GM12801 (cell line): ENCODE data around the gene GRIA1.

Experiments
- TF ChIP-seq, protein P1 (sequence below): IDR thresholded peaks from one replicate; pipeline ENCODE4 v1.5.1; 2011; ENCODE audit warnings: control low read depth; ENCODE audit not compliant: insufficient read length; ENCODE audit errors: extremely low read depth

The GRIA1 gene

GRCh38 chr5:153748823-153749222 is 258.4 kb downstream of the GRIA1 start:
- TF ChIP-seq, protein P1, sequence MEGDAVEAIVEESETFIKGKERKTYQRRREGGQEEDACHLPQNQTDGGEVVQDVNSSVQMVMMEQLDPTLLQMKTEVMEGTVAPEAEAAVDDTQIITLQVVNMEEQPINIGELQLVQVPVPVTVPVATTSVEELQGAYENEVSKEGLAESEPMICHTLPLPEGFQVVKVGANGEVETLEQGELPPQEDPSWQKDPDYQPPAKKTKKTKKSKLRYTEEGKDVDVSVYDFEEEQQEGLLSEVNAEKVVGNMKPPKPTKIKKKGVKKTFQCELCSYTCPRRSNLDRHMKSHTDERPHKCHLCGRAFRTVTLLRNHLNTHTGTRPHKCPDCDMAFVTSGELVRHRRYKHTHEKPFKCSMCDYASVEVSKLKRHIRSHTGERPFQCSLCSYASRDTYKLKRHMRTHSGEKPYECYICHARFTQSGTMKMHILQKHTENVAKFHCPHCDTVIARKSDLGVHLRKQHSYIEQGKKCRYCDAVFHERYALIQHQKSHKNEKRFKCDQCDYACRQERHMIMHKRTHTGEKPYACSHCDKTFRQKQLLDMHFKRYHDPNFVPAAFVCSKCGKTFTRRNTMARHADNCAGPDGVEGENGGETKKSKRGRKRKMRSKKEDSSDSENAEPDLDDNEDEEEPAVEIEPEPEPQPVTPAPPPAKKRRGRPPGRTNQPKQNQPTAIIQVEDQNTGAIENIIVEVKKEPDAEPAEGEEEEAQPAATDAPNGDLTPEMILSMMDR: no peak

DNA sequence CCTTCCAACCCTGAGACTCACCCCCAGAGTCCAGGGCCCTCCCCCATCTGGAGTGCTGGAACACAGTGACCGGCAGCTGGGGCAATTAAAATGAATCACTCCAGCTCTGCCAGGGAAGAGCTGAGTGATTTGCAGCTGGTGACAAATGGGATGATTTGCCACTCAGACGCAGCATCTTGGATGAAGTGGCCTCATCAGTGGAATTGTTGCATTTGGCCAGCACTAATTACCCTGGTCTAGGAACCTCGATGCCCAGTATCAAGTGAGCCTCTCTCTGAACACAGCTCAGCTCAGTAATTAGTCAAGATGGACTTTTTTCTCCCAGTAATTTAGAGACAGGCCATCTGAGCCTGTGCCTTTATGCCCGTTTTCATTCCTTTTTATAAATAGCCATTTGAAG is 259.5 kb downstream of the GRIA1 start:
- TF ChIP-seq, protein P1: no peak

DNA sequence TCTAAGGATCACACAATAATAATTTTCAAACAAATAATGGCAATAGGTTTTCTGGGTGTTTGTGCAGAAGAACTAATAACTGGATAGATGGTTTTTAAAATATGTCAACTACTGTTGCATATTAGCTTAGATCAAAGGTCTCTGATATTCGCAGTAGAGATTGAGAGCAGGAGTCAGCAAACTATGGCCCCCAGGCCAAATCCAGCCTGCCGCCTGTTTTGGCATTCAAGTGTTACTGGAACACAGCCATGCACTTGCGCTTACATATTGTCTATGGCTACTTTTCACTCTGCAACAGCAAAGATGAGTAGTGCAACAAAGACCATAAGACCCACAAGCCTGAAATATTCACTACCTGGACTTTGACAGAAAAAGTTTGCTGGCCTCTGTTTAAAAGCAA is 260.8 kb downstream of the GRIA1 start:
- TF ChIP-seq, protein P1: no peak

- TF ChIP-seq, protein P1: no peak
These were observed 262.4 kb downstream of the GRIA1 start for GRCh38 chr5:153752890-153753289.

DNA sequence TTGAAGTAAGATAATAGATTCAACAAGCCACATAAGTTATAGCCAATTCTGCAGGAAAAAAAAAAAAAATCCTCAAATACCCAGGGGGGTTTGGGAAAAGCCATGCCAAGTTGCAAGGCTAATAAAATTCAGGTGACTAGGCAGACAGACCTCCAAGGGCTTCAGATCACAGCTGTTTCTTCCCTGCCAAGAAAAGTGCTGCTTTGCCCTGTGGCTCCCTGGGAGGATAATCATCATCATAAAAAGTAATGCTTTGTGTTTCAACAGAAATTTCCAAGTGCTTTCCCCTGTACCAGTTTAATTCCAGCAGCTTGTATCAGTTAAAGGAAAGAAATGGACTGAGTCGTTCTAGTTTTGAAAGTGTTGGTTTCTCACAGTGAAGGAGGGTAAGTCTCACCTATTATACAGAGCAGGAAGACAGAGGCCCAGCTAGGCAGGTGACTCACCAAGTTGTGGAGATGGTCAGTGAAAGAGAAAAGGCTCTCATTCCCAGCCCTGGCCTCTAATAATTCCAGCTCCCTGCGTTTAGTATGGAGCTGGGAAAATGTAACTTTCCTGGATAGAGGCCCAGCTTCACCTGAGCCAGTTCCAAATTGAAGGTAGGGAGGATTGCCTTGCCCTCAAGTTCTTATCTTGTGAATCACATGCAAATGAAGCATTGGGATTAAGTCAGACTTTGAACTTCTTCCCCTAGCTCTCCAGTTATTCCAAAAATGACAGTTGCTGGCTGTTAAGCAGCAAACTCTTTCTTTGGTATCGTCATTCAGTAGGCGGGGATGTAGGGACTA is 263.4 kb downstream of the GRIA1 start:
- TF ChIP-seq, protein P1: no peak

- TF ChIP-seq, protein P1: no peak
These were observed 265.5 kb downstream of the GRIA1 start for GRCh38 chr5:153755913-153756500.

GRCh38 chr5:153756540-153756939 is 266.1 kb downstream of the GRIA1 start:
- TF ChIP-seq, protein P1: no peak
